GM18951 (cell line): ENCODE data around the gene PRR15.

Experiments
- POLR2A ChIP-seq: IDR thresholded peaks from 4 replicates; pipeline ENCODE4 v1.6.1; 2011; ENCODE audit warnings: mild to moderate bottlenecking; ENCODE audit not compliant: insufficient read length, insufficient read depth; ENCODE audit errors: extremely low read depth
- in situ Hi-C: fragments of 300-500 bp; cut with MboI; formaldehyde crosslinking; loops from one replicate; pipeline ENCODE4 v1.12.0; 2022; ENCODE audit warnings: low sequenced_read_pairs, mixed read lengths, inconsistent platforms; ENCODE audit not compliant: unreplicated experiment

PRR15 gene

GRCh38 chr7:29588900-29589696, 25.5 kb downstream of the PRR15 start:
- TF ChIP-seq POLR2A, result no peak
- in situ Hi-C loops, result no loop called here

DNA sequence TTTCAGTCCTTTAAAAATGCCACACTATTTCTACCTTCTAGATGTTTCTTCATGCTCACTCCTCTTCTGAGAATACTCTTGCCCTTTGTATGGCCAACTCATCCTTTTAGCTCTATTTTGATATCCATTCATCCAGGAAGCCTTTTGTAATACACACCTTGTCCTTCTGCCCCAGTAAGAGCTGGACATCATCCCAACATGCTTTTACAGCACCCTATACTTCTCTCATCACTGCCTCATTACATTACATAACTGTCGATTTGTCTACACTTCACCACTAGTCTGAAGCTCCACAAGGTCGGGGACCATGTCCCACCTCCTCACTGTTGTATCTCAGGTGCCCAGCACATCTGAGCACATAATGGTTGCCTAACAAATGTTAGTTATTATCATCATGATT, 29.2 kb downstream of the PRR15 start:
- in situ Hi-C loops, result no loop called here
- TF ChIP-seq POLR2A, result no peak

GRCh38 chr7:29593459-29593858, 29.8 kb downstream of the PRR15 start:
- in situ Hi-C loops, result no loop called here
- TF ChIP-seq POLR2A, result no peak

GRCh38 chr7:29596593-29597178, 33.1 kb downstream of the PRR15 start:
- TF ChIP-seq POLR2A, result no peak
- in situ Hi-C loops, result no loop called here

GRCh38 chr7:29597266-29597665, 33.6 kb downstream of the PRR15 start:
- in situ Hi-C loops, result no loop called here
- no peak for TF ChIP-seq POLR2A

- in situ Hi-C loops, result no loop called here
- TF ChIP-seq POLR2A, result no peak
These were observed 34.5 kb downstream of the PRR15 start for GRCh38 chr7:29598137-29598536.

DNA sequence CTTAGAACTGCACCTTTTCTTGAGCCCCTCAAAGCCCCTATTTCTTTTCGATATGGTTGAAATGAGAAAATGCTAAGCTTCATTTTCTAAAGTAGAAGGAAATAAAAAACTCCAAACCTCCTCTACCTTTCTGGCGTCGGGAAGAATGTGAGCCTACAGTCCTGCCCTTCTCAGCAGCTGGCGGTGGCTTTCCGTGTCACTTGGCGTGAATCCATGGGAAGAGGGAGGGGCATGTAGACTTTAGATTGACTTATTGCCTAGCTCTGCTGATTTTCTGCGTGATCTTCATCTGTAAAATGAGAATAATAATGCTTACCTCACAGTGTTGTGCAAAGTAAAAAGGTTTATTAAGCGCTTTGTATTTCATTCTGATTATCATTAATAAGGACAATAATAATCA, 35.0 kb downstream of the PRR15 start:
- TF ChIP-seq POLR2A, result no peak
- in situ Hi-C loops, result no loop called here

DNA sequence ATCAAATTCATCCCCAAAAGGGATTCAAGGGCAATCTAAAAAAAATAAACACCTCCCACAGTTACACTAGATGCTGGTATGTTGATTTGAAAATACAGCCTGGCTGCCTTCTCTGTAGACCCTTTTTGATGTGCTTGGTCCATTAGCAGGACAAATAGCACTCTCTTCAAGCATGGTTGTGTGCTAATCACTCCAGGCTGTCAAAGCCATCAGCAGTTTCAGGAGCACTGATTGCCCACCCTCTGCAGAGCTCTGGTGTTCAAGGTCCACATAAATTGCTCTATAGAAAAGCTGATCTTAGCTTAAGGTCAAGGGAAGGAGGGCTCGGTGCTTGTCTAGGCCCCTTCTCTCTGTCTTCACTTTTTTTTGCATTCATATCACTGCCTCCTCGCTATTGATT, 35.4 kb downstream of the PRR15 start:
- no peak for TF ChIP-seq POLR2A
- in situ Hi-C loops, result no loop called here

- in situ Hi-C loops, result no loop called here
- no peak for TF ChIP-seq POLR2A
These were observed 37.0 kb downstream of the PRR15 start for GRCh38 chr7:29600661-29601060.

DNA sequence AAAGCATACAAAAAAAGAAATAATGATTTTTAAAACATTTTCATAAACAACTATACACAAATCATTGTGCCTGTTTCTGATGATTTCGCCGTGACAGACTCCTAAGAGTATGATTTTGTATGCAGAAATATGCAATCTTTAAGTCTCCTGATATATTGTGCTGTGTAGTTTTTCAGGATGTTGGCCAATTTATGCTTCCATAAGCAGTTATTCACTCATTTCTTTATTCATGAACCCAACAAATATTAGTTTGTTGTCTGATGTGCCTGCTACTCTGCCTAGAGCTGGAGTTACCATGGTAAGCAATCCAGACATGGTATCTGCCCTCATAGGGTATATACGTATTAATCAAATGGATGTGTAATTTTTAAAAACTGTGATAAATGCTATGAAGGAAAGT, 40.4 kb downstream of the PRR15 start:
- no peak for TF ChIP-seq POLR2A
- in situ Hi-C loops, result no loop called here

DNA sequence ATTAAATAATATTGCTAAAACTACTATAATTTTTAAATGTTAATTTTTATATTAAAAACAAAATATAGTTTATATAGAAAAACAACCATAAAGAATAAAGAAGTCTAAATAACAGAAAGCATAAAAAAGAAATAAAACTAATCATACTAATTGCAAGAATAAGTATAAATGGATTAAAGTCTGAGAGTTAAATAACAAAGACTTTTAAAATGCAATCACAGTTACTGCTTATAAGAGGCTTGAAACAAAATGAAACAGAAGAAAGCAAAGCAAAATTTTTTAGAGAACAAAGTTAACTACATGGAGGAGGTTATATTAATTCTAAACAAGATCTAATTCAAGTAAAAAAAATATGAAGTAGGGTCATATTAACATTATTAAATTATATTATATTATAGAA, 41.1 kb downstream of the PRR15 start:
- in situ Hi-C loops, result no loop called here
- no peak for TF ChIP-seq POLR2A

DNA sequence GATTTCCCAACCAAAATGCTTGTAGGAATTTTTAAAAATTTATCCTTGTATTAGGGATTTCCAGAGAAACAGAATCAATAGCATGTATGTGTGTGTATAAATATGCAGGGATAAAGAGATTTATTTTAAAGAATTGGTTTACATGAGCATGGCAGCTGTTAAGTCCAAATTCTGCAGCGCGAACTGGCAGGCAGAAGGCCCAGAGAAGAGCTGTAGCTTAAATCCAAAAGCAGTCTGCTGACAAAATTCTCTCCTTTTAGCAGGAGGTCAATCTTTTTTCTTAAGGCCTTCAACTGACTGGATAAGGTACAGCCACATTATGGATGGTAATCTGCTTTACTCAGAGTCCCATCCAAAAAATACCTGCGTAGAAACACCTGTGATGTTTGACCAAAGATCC, 42.0 kb downstream of the PRR15 start:
- TF ChIP-seq POLR2A, result no peak
- in situ Hi-C loops, result no loop called here

GRCh38 chr7:29606287-29606721, 42.7 kb downstream of the PRR15 start:
- in situ Hi-C loops, result no loop called here
- no peak for TF ChIP-seq POLR2A

DNA sequence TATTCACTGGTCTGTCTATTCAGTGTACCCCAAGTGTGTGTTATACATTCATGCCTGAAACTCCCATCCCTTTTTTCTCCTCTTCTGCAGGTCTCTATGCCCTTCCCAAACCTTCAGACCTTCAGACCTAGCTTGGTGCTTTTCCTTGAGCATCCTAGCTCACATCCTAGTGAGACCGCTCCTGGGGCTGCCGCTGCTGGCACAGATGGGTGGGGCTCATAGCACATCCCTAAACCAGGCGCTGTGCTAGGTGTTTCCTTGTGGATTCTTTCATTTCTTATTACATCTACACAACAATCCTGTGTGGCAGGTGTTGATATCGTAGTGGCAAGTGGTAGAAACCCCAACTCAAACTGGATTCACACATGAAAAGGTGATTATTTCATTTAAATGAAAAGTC, 43.2 kb downstream of the PRR15 start:
- in situ Hi-C loops, result no loop called here
- no peak for TF ChIP-seq POLR2A
